HG03196 (cell line): ENCODE results near the gene RAB8B.
A peak's percentile ranks its signal among the peaks of the same experiment; 100 is the strongest.

Experiments
- ATAC-seq: cut with Tn5 transposase; IDR thresholded peaks from one replicate; pipeline ENCODE4 v1.9.1; 2021; ENCODE audit not compliant: unreplicated experiment

The RAB8B gene

GRCh38 chr15:63181648-63182047, 7.8 kb upstream of the RAB8B start:
- ATAC-seq = no peak

GRCh38 chr15:63185206-63185605, 4.2 kb upstream of the RAB8B start:
- ATAC-seq = no peak

DNA sequence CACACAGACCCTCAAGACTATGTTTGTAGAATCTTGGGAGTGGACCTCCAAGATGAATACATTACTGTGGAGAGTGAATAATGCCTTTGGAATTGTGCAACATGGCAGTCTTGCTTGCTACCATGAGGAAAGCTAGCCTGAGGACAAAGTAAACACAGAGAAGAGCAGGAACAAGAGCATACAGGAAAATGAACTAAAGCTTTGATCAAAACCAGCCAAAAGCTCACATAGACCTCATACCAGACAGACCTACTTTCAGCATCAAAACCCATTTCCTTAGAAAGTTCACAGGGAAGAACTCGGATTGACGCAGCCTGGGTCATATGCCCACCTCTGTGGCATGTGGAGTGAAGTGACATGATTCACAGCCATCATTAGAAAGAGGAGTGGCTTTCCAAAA, 3.3 kb upstream of the RAB8B start:
- ATAC-seq = no peak

DNA sequence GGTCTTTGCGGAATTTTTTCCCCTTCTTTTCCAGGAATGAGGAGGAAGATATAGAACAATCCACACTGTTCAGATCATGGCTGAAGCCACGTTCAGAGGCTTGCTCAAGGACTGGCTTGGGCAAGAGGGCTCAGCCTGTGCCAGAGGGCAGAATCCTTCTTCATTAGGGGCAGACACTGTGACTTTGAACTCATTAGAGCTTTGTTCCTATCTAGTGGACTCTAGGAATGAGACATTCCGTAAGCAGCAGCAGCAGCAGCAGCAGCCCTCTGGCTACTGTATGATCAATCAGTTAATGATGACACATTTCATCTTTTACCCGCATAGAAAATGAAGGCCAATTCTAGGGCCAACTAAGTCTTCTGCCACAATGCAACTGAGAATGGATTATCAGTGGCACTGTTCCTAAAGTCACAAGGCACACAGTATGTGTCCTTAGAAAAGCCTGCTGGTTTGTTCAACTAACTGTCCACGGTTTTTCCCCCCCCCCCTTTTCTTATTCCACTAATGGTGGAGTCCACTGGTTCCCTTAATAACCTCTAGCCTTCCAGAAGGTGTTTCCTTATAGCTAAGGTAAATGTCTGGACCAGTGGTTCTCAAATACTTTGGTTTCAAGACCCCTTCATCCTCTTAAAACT, 1.7 kb upstream of the RAB8B start:
- no peak for ATAC-seq

DNA sequence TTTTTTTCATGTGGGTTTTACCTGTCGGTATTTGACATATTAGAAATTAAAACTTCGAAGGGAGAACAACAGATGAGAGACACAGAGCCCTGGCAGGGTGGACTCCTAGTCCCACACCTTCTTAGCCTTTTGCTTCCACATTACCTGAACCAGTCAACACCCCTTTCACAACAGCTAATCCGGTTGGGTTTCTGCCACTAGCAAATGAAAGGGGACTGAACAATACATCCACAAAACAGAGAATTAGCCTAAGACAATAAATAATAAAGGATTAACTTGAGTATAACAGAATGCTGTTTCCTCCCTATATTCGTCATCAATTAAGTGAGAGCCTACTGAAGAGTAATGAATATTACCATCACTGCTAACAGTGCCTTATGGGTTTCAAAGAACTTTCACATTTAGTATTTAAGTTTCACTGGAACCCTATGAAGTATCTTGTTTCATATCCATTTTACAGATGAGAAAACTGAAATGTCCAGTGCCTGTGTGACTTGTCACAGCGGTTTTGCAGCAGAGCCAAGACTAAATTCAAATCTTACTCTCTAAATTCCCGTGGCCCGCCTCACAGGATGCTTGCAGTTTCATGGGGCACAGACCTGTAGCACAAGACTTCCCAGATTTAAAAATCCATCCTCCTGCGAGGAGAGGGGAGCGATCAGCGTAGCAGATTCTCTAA, 1.0 kb upstream of the RAB8B start:
- ATAC-seq = peak; percentile 6

- no peak for ATAC-seq
These were observed 749 bp downstream of the RAB8B start for GRCh38 chr15:63189941-63190768.

GRCh38 chr15:63190769-63191649, 1.6 kb downstream of the RAB8B start:
- ATAC-seq = no peak

DNA sequence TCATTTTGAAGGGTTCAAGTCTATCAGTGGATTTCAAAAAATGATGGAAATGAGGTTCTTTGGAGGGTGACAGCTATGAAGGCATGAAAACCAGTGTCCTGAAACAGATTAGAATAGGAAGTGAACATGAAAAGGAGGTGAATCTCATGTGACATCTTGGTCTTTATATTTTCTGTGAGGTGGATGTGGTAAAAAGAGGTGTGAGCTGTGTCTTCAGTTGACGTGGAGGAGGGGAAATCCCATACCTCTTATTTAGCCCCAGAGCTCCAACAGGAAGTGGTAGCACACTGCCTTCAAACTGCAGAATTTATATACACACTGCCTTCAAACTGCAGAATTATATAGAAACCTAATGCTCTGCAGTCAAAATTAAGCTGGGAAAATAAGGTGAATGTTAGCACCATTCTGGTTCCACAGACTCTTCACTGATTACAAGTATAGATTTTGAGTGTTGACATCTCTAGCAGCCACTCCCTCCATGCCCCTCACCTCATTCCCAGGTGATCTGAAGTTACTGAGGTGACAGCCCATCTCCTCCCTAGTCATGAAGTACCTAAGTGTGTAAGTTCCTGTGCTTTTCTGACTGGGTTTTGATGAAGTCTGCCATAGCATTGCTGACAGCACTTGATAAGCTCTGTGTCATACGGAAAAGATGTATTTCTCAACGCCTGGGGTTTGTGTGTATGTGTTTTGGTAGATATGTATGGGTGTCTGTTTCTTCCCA, 2.7 kb downstream of the RAB8B start:
- ATAC-seq = peak; percentile 42

DNA sequence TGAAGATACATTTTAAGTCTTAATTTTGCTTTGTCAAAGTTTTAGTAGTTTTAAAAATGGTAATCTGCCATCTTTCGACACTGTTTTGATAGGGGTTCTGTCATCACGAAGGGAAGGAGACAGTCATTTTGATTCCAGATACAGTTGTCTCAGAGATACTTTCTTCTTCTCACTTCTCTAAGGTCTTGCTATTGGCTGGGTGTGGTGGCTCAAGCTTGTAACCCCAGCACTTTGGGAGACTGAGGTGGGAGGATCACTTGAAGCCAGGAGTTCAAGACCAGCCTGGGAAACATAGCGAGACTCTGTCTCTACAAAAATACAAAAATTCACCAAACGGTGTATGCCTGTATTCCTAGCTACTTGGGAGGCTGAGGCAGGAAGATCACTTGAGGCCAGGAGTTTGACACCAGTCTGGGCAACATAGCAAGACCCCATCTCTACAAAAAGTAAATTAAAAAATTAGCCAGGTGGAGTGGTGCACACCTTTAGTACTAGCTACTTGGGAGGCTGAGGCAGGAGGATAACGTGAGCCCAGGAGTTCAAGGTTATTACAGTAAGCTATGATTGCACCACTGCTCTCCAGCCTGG, 3.3 kb downstream of the RAB8B start:
- no peak for ATAC-seq

- ATAC-seq = no peak
These were observed 4.9 kb downstream of the RAB8B start for GRCh38 chr15:63194302-63194701.

DNA sequence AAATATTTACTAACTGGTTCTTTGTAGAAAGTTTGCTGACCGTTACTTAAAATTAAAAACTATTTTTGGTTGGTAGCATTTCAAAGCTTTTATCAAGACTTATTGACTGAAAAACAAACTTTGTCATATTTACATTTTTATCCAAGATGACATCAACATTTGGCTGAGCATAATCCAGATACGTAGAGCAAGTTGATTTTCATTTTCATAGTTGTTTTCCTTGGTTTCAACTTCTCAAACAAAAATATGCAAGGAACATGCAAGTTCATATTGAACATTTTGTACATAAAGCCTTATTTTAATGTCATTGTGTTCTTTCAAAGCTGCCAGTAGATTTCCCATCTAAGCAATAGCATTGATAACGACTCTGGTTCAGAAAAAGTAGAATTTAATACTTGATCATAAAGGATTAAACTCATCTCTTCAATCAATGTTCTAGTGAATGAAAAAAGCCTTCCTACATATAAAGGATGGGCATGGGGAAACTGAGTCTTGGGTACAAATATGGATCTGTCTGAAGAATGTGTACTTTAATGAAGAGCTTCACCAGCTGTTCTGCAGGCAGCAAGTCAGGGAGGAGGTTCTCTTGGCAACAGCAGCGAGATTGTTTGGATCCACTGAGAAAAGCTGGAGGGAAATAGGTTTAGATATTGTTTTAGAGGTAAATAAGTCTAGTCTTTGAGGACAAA, 5.6 kb downstream of the RAB8B start:
- no peak for ATAC-seq

GRCh38 chr15:63195569-63196015, 6.2 kb downstream of the RAB8B start:
- no peak for ATAC-seq

DNA sequence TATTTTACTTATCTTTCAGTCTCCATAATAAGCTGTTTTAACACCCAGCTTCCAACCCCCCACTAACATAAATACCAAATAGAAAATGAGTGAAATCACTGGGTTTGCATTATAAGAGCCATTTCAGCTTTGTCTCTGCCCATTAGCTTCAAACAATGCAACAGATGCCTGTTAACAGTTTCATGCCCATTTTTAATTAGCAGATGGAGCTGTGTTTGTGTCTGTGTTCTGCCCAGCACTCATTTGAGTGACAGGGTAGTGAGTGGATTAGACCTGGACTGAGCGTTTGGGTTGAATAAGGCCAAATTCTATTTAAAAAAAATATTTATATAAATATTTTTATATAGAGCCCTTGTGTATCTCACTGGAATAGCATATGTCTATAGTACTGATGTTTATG, 7.4 kb downstream of the RAB8B start:
- no peak for ATAC-seq

DNA sequence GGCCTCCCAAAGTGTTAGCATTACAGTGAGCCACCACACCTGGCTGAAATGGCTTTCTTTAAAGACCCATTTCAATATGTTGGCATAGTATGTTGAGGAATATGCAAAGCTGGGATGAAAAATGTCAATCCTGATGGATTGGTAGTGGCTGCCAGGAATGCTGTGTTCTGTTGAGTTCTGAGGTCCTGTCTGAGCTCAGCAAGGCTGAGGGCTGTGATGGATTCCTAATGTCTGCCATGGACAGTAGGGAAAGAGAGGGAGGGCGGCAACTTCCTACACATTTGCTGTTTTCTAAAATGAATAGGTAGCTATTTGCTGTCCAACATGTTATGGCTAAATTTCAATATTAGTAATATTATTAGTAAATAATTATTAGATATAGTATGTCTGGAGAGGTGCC, 8.2 kb downstream of the RAB8B start:
- ATAC-seq = no peak

DNA sequence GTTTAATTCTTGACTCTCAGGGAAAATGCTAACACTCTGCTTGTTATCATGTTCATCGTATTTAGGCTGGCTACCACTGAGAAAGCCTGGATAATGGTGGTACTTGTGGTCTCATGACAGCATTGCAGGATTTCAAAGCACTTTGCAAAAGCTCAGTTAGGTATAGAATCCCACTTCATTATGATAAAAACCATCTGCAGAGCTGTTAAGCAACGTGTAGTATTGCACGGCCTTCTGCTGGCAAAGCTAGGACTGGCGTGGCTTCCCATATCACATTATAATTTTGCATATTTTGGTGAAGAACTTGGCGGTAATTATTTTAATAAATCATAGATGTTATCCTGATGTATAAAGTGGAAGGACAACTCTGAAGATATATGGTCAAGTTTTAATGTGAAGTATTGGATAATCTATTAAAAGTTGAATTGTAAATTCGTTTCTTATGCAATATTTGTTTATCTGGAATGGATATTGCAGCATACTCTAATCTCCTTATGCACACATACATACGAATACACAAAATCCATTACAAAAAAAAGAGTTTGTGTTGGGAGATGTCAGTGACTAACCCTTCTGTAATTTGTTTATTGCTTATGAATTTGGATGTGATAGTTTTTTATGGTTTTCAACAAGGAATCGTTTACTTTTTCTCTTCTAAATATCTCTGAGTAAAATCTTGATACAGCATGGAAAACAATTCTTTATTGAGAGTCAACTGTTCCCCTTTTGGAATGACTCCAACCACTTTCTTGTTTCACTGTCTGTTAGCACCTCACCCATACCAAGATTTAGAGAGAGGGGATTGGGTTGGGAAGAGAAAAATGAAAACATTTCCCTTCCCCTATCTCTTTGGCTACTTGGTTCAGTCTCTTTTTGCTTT, 9.2 kb downstream of the RAB8B start:
- ATAC-seq = no peak

GRCh38 chr15:63200464-63201249, 11.3 kb downstream of the RAB8B start:
- ATAC-seq = no peak

GRCh38 chr15:63202861-63203260, 13.5 kb downstream of the RAB8B start:
- ATAC-seq = no peak
